Stimulated activated CD4-positive, alpha-beta T cell treated with anti-CD3 and anti-CD28 coated beads, Interleukin-2, amount 100 ng/mL, for 24 hours (primary cell): Measurements from ENCODE around the gene LACC1.

ENCODE experiments used
- DNase-seq, 2 donors: peaks; one replicate each; pipeline ENCODE4 v3.0.0-alpha.2; 2020

The LACC1 gene

DNA sequence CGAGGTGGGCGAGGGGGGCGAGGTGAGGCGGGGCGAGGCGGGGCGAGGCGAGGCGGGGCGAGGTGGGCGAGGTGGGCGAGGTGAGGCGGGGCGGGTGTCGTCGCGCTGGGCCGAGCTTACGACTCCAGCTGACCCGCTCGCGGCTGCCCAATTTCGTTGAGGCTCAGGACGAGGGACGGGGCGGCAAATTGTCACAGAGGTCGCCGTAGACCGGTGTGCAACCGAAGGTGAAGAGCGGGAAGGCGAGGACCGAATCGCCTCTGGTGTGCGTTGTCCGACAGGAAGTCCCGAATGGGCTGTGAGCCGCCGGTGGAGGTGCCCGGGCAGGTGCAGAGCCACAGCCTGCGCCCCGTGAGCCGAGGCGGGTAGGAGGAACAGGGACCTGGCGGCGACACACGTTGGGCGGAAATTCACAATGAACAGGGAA lies at the start of gene LACC1:
LACC1 (plus strand) TSS at position 150 of the 427 bp plus-strand sequence. CDS start 1,082 bp downstream, outside the sequence.
- DNase-seq = no peak

- no peak for DNase-seq
These were observed 49.2 kb upstream of the LACC1 start for GRCh38 chr13:43830497-43830881.

- DNase-seq = no peak
These were observed 48.6 kb upstream of the LACC1 start for GRCh38 chr13:43831088-43831487.

DNA sequence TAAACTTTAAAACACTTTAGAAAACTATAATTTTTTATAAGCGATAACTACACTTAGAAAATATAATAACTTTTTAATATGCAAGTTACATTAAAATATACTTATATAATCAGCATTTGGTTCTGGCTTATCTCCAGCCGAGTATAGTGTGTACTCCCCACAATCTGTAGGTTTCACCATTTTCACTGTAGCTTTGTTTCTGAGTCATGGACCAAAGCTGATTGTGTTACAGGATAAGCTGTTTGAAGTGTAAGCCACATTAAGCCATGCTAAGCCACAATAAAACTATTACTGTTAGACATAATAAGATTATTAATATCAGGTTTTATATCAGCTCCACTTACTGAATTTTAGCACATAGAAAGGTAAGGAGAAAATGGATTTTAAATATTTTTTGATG lies 44.0 kb upstream of the LACC1 start:
- DNase-seq = no peak

DNA sequence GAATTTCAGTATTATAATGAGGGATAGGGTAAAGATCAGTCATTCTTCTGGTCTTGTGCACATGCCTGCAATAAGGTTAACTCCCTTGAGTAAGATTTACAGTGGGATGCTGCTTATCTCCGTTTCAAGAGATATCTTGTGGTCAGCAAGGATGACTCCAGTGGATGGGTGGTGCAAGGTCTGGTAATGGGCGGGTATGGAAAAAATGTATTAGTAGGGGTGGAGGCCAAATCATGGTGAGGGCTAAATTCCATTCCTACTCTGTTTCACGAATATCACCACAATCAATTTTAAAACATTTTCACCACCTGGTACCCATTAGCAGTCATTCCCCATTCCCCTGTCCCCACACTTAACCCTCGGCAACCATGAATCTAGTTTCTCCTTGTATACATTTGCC lies 40.8 kb upstream of the LACC1 start:
- DNase-seq = no peak

DNA sequence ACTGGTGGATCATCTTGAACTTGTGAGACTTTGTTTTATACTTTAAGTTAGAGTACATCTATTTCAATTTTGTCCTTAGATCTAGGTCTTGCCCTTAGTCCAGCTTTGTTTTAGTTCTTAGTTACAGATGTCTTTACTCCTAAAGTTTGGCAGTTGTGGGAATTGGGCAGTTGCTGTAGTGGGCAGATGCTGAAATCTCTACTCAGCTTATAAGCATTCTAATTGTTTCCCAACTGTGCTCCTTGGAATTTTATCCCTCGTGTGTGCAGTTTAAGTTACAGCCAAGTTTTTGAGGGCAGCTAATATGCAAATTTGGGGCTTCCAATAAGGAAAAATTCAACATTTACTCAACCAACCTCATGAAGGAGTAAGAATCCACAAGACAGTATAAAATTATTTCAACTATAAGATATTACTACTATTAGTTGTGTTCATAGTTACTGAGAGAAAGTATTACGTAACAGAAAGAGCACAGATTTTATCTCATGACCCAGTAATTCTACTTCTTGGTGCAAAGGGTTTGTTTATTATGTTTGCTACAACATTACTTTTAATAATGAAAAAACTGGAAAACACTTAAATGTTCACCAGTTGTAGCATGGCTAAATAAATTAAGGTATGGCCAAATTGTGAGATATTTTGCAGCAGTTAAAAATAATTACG lies 33.1 kb upstream of the LACC1 start:
- DNase-seq = no peak

DNA sequence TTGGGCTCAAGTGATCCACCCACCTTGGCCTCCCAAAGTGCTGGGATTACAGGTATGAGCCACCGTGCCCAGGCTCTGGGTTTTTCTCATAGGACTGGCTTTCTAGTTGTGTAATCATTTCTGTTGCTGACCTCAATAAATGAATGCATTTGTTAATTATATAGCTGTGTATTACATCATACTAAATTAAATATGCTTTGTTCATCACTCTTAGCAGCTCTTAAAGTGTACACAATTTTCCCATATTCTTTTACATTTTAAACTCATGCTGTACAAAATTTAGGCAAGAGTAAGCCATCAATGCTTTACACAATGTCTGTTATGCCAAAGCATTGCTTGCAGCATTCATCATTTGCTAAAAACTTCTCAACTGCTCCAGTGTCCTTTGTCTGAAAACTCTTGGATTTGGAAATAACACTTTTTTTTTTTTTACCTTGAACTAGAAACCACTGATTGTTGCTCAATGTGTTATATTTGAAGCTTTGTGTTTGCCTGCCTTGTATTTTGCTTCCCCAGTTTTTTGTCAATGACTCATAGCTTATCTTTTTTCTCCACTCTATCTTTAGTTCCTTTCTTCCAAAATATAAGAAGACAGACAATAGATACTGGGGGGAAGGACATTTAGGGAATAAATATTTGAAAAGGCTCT lies 31.6 kb upstream of the LACC1 start:
- no peak for DNase-seq

DNA sequence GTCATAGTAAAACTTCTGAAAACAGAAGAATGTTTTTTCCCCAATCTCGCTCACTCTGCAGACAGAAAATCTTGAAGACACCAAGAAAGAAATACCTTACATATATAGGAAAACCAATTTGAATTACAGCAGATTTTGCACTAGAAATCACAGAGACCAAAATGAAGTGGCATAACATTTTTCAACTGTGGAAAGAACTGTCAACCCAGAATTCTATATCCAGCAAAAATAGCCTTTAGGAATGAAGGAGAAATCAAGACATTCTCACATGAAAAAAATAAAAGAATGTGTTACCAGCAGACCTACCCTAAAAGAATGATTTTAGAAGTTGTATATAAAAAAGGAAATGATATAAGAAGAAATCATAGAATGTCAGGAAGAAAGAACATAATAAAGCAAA lies 28.8 kb upstream of the LACC1 start:
- DNase-seq = no peak

- no peak for DNase-seq
These were observed 26.7 kb upstream of the LACC1 start for GRCh38 chr13:43852923-43853404.

- no peak for DNase-seq
These were observed 17.8 kb upstream of the LACC1 start for GRCh38 chr13:43861863-43862262.

- no peak for DNase-seq
These were observed 14.8 kb upstream of the LACC1 start for GRCh38 chr13:43864921-43865320.

DNA sequence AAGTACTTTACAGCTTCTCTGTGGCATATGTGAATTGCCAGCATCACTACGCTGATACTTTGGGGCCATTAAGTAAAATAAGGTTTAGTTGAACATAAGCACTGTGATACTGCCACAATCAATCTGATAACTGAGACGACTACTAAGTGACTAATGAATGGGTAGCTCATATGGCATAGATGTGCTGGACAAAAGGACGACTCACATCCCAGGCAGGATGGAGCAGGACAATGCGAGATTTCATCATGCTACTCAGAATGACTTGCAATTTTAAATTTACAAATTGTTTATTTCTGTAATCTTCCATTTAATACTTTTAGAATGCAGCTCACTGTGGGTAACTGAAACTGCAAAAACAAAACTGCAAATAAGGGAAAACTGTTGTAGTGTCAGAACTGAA lies 13.8 kb upstream of the LACC1 start:
- no peak for DNase-seq

- no peak for DNase-seq
These were observed 7.5 kb upstream of the LACC1 start for GRCh38 chr13:43872181-43872580.

- no peak for DNase-seq
These were observed 5.1 kb upstream of the LACC1 start for GRCh38 chr13:43874504-43875092.

GRCh38 chr13:43876366-43876765 lies 3.3 kb upstream of the LACC1 start:
- no peak for DNase-seq

DNA sequence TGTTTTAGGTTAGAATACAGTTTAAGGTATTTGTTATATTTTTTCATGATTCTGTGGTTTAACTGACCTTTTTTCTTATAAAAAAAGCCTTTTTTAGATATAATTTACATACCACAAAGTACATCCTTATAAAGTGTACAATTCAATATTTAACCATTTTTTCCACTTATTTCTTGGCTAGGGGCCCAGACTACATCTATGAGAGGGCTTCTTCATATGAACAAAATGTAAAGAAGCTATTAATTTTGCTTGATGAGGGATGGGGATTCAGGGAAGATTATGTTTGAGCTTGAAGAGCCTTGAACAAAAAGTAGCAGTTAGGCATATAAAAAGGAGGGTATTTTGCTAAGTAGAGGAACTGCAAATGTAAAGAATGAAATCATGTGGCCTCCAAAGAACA lies 2.4 kb upstream of the LACC1 start:
- DNase-seq = no peak

DNA sequence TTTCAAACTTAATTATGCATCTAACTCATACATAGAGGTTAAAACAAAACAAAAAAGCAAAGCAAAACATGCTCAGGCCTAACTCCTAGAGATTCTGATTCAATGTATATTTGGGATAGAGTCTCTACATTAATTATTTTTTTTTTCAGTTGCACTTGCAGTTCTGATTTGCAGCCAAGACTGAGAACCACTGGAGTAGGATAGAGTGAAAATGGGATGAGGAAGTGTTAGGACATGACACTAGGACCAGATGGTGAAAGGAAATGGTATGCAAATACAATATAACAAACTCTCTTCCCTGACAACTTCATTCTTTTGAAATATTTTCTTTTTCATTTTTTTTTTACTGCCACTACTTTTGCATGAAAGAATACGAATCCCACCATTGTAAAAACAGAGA lies 1.9 kb upstream of the LACC1 start:
- no peak for DNase-seq

DNA sequence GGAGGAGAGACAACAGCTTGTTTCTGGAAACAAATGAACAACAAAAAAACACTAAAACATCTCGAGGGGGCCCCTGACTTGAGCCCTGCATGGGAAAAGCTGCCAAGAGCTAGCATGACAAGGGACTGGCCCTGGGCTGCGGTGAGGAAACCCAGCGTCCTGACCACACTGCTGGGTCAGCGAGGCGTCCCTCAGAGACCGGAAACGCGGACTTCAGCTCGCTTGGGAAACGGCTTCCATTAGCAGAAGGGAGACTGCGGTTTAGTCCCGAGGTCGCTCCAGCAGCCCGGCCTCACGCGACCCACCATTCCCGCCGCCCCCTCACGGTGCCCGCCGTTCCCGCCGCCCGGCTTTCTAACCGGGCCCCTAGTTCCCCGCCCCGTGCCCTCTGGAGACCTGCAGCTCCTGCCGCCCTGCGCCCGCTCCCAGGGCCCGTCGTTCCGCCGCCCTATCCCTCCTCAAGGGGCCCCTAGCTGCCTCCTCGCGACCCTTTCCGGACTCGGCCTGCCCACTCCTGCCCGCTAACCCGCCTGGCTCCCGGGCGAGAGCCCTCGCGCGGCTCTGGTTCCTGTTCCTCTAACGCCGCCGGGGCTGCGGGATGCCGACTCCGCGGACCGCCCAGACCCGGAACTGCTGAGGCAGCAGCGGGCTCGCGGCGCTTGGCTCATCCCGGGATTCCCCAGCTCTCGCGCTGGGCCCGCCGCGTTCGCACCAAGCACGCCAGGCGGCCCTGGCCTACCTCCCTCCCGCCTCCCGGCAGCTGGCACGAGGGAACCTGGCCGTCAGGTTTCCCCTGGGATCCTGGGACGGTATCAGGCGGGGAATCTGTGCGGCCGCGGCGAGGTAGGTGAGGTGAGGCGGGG lies 581 bp upstream of the LACC1 start, which contains the start of gene CCDC122:
CCDC122 (minus strand) TSS at position 849 of the 863 bp plus-strand sequence. CDS start 10,364 bp downstream, outside the sequence.
- peak; percentile 79 to 80 for DNase-seq

DNA sequence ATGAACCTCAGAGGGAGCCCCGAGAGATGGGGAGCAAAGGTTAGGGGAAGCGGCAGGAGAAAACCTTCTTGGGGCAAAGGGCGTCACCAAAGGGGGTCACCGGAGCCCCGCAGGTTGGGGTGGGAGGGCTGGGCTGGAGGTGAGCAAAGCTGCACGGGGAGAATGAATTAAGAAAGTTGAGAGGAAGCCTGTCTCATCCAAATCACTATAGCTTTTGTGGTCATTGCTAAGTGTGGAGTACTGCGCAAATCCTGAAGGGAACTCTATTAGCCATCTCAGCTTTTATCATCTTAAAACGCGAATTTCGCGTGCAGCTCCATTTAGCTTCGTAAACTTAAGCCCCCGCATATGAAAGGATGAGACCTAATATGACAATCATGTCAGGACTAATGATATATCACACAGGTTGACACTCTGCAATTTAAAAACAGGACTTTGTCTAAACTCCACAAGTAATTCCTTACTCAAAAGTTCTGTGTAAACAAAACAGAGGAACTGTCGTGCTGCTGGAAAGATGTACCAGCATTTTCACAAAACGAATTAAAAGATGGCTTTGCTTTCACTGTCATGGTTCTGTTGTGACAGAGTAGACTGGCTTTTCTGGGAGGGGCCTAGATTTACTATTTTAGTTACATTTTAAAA lies 631 bp downstream of the LACC1 start:
- DNase-seq = no peak

DNA sequence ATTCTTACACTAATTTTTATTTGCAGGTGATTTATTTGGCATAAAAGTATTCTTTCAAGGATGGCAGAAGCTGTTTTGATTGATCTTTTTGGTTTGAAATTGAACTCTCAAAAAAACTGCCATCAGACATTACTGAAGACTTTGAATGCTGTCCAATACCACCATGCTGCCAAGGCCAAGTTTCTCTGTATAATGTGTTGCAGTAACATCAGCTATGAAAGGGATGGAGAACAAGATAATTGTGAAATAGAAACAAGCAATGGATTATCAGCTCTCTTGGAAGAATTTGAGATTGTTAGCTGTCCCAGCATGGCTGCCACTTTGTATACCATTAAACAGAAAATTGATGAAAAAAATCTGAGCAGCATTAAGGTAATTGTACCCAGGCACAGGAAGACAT lies 1.2 kb downstream of the LACC1 start:
- DNase-seq = no peak

GRCh38 chr13:43881580-43881979 lies 1.9 kb downstream of the LACC1 start:
- DNase-seq = no peak

DNA sequence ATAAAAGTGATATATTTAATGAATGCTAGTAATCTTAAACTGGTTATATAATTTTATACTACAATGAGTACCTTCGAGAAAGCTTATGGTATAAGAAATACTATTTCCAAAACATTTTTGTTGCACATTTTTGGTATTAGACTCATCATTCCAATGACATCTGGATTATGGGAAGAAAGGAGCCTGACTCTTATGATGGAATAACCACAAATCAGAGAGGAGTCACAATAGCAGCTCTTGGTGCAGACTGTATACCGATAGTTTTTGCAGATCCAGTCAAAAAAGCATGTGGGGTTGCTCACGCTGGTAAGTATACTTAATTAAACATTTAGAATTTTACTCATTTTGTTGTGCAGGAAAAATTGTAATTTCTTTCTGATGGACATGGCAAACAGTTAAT lies 3.9 kb downstream of the LACC1 start:
- no peak for DNase-seq

GRCh38 chr13:43884222-43884621 lies 4.5 kb downstream of the LACC1 start:
- DNase-seq = no peak
